Activated T-cell treated with anti-CD3 and anti-CD28 coated beads for 1 hour (primary cell): ENCODE results near the gene MYO19.
"Not testable (repeated sequence)": the region's sequence is repeated elsewhere in the genome, so short reads cannot be mapped to it uniquely, and the experiment has no call there.

Experiments used
- DNase-seq: peaks from one replicate; pipeline ENCODE4 v3.0.0-alpha.2; 2020; ENCODE audit warnings: low read depth

The MYO19 gene

DNA sequence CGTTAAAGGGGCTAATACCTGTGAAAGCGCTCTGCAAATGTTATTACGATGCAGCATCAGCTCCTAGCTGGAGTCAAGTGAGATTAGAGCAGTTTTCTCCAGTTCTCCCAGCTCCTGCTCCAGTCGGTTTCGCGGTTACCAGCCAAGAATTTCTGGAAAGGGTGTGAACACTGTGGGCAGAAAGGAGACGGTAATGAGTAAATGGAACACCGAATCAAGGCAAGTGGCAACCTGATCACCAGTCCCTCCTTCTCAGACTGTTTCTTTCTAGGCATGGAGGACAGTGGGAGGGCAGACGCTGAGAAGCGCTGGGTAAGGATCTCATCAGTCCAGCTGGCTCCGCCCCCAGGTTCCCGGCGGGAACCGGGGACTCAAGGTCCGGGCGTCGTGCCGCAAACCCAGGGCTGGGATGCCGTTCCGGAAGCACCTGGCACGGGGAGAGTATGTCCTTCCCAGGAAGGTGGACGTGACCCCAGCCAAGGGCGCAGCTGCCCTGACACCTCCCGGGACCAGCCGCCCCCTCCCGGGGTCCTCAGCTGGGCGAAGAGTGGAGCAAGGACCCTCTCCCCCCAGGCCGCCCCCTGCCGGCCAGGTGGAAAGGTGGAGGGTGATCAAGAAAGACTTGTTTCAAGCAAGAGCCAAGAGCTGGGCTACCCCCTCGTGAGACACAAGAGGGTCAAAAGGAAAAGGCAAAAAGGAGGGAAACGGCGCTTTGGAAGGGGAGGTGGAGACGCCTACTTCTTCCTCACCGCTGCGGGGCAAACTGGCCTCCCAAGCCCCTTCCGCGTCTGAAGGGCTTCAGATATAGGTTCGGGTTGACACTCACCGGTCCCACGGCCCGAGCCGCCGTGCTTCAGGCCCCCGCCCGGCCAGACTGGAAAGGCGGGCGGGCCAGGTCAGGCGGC lies 481 bp downstream of the MYO19 start:
- peak; percentile 27 for DNase-seq

GRCh38 chr17:36532435-36532975 lies 2.2 kb downstream of the MYO19 start:
- DNase-seq, result no peak

GRCh38 chr17:36529121-36529520 lies 5.5 kb downstream of the MYO19 start:
- no peak for DNase-seq

DNA sequence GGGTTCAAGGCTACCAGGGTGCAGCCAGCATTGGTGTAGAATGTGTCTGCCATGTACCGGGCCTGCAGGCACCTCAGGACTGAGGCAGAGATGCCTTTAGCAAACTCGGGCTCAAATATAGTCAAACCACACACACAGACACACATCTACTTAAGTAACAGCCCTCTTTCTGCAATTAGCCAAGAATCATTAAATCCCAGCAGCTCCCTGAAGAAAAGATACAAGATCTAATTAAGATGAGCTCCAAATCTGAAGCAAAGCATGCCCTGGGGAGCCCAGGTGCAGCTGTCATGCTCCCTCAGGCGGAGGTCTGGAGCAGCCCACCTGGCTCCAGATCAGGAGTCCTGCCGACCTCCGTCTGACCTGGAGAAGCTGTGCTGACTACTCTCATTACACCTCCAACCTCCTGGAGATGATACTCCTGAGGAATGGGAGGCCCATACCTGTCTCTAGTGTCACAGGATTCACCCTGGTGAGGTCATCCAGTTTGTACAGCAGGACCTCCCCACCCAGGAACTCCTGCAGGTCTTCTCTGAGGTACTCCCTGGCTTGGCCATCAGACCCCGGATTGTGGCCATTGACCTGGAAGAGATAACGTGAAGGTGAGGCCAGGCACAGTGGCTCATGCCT lies 6.9 kb downstream of the MYO19 start:
- DNase-seq, result no peak

- no peak for DNase-seq
Measured at GRCh38 chr17:36525888-36526287, 8.8 kb downstream of the MYO19 start.

- DNase-seq, result no peak
Measured at GRCh38 chr17:36525113-36525512, 9.6 kb downstream of the MYO19 start.

DNA sequence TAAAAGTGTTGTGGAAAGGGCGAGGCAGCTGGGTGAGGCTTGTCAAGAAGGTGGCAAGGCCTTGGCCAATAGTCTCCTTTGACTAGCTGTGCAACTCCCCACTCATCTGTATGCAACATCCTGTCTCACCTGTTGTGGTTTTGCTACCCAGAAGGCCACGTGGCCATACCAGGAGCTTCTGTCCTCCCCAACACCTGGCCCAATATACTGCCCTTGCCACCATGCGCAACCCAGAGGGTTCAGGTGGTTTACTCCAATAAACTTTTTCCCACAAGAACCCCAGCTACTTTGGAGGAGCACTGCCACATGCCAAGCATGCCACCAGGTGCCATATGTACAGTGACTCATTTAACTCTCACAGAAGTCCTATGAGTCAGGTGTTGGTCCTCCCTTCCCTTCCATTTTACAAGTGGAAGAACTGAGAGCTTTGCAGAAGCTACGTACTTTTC lies 10.2 kb downstream of the MYO19 start:
- DNase-seq, result no peak

- no peak for DNase-seq
Measured at GRCh38 chr17:36523113-36523512, 11.6 kb downstream of the MYO19 start.

DNA sequence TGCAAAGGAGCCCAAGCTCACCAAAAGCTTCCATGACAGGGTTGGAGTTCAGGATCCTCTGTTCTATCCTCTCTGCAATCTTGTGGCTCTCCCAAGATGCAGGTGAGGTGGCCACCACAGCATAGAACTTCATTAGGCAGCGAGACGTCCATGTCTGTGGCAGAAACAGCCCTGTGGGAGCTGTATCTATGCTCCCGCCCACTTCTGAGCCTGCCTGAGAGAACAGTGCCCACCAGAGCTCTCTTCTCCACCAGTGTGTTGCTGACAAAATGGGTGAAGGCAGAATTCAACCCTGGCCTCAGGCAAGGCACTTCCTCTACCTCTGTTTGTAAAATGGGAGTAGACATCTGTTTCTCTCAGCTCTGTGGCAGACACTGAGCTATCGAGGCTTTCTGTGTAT lies 18.8 kb downstream of the MYO19 start:
- no peak for DNase-seq

- DNase-seq, result no peak
Measured at GRCh38 chr17:36514856-36515255, 19.8 kb downstream of the MYO19 start.

GRCh38 chr17:36512641-36513040 lies 22.0 kb downstream of the MYO19 start:
- no peak for DNase-seq

GRCh38 chr17:36511216-36511615 lies 23.5 kb downstream of the MYO19 start:
- DNase-seq, result no peak

GRCh38 chr17:36510636-36511035 lies 24.0 kb downstream of the MYO19 start:
- DNase-seq, result no peak

- no peak for DNase-seq
Measured at GRCh38 chr17:36509272-36509985, 25.2 kb downstream of the MYO19 start.

GRCh38 chr17:36508439-36508838 lies 26.2 kb downstream of the MYO19 start:
- not testable (repeated sequence) for DNase-seq

DNA sequence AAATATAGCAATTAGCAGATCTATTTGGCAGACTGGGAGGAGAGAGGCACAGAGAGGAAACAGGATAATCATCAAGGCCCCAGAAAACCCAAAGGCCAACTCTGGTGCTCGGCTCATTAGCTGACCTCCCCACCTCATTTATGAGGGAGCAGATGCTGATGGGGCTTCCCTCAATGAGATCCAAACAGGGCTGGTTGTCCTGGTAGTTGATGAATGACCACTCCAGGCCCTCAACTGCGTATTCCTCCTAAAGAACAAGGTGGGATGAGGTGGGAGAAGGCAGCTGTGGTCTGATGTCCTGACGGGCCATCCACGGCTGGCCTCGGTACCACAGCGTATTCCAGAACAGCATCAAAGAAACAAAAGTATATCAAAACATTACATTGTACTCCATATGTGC lies 27.4 kb downstream of the MYO19 start:
- DNase-seq, result no peak

GRCh38 chr17:36506831-36507230 lies 27.8 kb downstream of the MYO19 start:
- no peak for DNase-seq

DNA sequence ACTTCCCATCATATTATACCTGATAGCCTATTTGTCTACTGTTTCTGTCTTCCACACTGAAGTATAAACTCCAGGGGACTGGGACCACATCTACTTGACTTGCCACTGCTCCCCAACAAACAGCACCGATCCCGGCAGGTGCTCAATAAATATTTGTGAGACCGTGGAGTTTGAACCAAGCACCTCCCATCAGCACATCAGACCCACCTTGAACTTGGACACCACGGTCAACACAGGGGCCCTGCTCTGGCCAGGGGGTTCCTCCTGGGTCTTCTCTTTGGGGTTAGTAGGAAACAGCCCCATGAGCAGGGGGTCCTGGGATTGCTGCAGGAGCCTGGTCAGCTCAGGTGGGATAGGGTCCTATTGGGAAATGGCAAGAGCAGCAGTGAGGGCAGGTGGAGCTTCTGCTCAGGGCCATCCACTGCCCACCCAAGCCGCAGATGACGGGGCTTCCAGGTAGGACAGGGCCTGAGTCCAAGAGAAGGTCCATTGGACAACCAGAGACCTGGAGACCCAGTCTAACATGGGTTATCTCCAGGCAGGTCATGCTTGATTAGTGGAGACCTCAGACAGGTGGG lies 28.3 kb downstream of the MYO19 start:
- no peak for DNase-seq

GRCh38 chr17:36505171-36505570 lies 29.5 kb downstream of the MYO19 start:
- DNase-seq, result no peak

GRCh38 chr17:36504156-36504545 lies 30.5 kb downstream of the MYO19 start:
- no peak for DNase-seq

GRCh38 chr17:36503456-36504155 lies 31.1 kb downstream of the MYO19 start:
- no peak for DNase-seq

- DNase-seq, result no peak
Measured at GRCh38 chr17:36501963-36502362, 32.7 kb downstream of the MYO19 start.
